DMS79 treated with DMSO at 0.1 percent for 48 hours (cell line): ENCODE measurements around the gene TRIP6.
"Not testable (repeated sequence)": the region's sequence is repeated elsewhere in the genome, so short reads cannot be mapped to it uniquely, and the experiment has no call there.

Source experiments
- DNase-seq: peaks from one replicate; lab custom pipeline; 2025; lab: John Stamatoyannopoulos, UW

Gene TRIP6

DNA sequence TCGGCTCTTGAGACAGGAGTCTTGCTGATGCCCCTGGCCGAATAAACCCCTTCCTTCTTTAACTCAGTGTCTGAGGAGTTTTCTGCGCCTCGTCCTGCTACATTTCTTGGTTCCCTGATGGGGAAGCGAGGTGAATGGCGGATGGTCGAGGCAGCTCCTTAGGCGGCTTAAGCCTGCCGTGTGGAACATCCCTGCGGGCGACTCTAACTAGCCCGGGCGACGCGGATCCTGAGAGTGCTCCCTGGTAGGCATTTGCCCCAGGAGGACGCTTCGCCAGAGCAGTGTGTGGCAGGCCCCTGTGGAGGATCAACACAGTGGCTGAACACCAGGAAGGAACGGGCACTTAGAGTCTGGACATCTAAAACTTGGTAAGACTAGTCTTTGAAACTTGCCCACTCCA lies 27.8 kb upstream of the TRIP6 start:
- no peak for DNase-seq

DNA sequence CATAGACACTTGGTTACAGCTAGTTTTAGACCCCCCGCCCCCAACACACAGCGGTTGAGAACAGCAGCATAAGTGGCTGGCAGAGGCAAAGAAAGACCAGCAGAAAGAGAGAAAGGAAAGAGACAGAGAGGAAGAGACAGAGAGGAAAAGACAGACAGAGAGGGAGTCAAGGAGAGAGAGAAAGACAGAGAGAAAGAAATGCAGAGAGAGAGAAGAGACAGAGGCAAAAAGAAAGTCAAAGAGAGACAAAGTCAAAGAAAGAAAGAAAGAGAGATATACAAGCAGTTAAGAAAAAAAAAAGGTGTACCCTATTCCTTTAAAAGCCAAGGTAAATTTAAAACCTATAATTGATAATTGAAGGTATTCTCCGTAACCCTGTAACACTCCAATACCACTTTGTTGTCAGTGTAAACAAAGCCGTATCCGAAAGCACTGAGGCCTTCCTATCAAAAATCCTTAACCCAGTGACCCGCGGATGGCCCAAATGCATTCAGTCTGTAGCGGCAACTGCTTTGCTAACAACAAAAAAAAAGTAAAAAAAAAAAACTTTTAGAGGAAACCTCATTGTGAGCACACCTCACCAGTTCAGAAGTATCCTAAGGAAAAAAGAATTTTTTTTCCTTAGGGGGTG lies 26.6 kb upstream of the TRIP6 start:
- DNase-seq = no peak

DNA sequence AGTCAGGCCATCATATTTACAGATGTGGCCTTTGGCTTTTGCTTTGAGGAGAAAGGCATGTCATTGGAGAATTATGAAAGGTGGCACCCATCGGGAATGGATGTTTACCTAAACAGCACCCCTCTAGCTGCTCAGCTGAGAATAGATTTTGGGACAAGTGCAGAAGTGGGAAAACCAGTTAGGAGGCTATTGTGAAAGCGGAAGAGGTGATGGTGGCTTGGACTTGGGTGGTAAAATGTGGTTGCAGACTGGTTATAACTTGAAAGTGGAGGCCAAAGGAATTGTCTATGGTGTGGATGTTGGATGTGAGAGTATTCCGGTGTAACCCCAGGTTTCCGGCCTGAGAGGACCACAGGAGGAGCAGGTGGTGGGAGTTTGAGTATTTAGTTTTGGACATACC lies 19.8 kb upstream of the TRIP6 start:
- no peak for DNase-seq

DNA sequence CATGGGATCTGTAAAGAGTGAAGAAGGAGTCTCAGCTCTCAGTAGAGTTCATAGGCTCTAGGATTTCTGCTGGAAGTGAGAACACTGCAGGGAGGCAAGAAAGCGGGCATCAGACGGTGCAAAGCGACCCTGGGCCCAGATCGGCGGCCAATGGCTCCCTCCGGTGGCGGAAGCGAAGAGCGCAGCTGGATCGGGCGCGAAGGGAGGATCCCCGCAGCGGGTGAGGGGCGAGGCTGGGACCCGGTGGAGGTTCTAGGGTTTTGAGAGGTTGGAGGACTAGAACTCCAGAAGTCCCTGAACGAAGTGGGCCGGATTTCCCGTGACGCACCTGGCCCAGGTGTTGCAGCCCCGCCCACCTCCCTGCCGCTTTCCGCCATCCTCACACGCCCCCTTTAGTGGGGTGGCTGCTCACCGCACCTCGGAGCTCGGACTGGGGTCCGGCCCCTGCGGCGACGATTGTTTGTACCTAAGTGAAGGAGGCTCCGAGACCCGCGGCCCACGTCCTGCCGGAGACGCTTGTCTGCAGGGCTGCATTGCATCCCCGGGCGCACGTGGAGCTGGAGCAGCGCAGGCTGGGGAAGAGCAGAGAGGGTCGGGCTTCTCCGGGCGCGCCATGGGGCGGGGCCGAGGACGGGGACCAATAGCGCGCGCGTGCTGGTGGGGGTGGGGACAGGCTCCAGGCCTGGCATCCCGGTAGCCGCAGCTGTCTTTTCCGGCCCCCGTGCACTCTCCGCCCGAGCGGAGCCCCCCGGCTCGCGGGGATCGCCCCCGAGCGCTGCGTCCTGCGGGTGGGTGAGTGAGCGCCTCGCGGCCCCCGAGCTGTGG lies 14.9 kb upstream of the TRIP6 start, which contains the start of gene SLC12A9:
SLC12A9 (plus strand) TSS at position 666 of the 825 bp plus-strand sequence. CDS start 1,485 bp downstream, outside the sequence.
- DNase-seq = peak; percentile 85

DNA sequence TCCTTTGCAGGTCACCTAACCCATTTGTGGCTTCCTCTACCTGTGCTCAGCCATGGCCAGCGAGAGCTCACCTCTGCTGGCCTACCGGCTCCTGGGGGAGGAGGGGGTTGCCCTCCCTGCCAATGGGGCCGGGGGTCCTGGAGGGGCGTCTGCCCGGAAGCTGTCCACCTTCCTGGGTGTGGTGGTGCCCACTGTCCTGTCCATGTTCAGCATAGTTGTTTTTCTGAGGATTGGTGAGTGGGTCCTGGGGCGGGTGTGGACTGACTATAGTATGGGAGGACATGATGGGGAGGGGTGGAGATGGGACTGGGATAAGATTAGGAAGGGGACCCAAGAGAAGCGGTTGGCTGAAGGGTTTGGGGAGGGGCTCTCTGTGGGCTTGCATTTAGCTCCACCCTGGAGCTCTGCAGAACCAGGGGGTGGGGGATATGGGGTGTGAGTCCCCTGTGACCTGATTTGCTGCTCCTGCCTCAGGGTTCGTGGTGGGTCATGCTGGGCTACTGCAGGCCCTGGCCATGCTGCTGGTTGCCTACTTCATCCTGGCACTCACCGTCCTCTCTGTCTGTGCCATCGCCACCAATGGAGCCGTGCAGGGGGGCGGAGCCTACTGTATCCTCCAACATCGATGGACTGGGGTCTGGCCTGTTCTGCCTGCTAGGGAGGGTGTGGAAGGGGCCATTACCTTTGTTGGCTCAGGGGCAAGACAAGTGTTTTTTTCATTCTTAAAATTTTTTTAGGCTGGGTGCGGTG lies 12.9 kb upstream of the TRIP6 start:
- no peak for DNase-seq

- DNase-seq = not testable (repeated sequence)
Observed at GRCh38 chr7:100854899-100855298, 12.3 kb upstream of the TRIP6 start.

DNA sequence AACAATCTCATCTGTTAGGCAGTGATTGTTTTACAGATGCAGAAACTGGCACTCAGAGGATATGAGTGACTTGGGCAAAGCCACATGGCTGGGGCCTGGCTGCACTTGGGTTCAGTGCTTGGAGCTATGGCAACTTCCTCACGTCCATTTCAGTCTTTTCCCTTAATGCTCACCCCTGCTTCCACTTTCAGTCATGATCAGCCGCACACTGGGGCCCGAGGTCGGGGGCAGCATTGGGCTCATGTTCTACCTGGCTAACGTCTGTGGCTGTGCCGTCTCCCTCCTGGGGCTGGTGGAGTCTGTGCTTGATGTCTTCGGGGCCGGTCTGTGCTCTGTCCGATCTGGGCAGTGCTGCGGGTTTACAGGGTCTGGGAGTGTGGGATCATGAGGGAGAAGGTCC lies 11.7 kb upstream of the TRIP6 start:
- no peak for DNase-seq

DNA sequence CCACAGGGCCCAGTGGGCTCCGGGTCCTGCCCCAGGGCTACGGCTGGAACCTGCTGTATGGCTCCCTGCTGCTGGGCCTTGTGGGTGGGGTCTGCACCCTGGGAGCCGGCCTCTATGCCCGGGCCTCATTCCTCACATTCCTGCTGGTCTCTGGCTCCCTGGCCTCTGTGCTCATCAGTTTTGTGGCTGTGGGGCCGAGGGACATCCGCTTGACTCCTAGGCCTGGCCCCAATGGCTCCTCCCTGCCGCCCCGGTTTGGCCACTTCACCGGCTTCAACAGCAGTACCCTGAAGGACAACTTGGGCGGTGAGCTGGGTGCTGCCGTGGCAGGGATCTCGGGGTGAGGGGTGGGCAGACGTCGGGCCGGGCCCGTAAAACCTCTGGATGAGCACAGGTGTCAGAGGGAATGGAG lies 10.3 kb upstream of the TRIP6 start:
- DNase-seq = no peak

GRCh38 chr7:100859856-100860255 lies 7.3 kb upstream of the TRIP6 start:
- DNase-seq = no peak

GRCh38 chr7:100860702-100861615 lies 6.2 kb upstream of the TRIP6 start:
- DNase-seq = no peak

DNA sequence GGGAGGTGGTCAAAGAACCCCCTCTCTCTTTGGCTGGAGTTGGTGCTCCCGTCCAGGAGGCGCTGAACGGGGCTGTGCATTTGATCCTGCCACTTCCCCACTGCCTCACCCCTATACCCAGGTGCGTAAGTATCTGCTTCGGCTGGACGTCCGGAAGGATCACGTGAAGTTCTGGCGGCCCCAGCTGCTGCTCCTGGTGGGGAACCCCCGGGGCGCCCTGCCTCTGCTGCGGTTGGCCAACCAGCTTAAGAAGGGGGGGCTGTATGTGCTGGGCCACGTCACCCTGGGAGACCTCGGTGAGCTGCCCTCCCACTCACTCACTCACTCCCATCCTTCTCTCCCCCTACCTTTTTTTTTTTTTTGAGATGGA lies 5.6 kb upstream of the TRIP6 start:
- no peak for DNase-seq

DNA sequence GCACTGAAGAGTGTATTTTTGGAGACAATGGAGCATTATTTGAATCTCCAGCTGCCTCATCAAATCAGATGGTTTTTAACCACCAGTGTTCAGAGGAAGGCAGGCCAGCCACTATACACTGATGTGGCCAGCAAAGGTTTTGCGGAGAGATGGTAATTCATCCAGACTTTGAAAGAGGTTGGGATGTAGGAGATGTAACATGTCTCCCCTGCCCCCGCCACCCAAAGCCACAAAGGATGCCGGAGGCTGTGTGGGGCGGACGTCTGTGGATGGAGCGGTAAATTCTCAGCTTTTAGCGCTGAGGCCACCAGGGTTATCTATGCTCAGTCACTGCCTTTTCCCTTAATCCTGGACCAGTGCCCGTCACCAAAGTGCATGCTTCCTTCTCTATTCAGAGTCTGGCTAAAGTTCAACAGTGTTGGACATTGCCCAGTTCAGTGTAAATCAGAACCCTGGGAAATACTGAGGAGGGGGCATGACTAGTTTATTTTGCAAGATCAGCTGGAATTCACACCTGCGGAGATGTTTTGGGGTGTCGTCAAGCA lies 3.7 kb upstream of the TRIP6 start:
- no peak for DNase-seq

- DNase-seq = no peak
Observed at GRCh38 chr7:100864263-100864845, 2.8 kb upstream of the TRIP6 start.

DNA sequence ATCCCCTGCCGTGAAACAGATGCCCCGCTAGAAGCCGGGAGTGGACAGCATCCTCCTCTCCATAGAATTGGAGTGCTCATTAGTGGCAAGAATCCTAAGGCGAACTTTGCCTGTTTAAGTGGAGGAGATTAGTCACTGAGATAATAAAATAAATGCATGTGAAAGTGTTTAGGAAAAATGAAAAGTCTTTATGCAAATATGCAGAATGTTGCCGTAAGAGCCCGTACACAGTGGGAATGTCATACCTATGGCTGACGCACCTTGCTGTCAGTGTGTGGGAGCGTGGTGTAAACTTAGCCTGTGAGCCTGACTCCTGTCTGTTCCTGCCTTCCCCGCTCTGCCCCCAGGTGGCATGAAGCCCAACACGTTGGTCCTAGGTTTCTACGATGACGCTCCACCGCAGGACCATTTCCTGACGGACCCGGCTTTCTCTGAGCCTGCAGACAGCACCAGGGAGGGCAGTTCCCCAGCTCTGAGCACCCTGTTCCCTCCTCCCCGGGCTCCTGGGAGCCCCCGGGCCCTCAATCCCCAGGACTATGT lies 1.7 kb upstream of the TRIP6 start:
- DNase-seq = no peak

DNA sequence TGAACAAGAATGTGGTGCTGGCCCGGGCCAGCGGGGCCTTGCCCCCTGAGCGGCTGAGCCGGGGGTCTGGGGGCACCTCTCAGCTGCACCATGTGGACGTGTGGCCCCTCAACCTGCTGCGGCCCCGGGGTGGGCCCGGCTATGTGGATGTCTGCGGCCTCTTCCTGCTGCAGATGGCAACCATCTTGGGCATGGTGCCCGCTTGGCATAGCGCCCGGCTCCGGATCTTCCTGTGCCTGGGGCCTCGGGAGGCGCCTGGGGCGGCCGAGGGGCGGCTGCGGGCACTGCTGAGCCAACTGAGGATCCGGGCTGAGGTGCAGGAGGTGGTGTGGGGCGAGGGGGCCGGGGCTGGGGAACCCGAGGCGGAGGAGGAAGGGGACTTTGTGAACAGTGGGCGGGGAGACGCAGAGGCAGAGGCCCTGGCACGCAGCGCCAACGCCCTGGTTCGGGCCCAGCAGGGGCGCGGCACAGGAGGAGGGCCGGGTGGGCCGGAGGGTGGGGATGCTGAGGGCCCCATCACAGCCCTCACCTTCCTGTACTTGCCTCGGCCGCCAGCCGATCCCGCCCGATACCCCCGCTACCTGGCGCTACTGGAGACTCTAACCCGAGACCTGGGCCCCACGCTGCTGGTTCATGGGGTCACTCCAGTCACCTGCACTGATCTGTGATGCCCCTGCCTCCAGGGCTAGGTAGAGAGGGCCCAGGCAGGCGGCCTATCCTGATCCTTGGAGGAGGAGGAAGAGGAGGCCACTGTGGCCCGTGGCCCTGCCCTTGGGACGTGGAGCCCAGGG lies 1.1 kb upstream of the TRIP6 start:
- no peak for DNase-seq

DNA sequence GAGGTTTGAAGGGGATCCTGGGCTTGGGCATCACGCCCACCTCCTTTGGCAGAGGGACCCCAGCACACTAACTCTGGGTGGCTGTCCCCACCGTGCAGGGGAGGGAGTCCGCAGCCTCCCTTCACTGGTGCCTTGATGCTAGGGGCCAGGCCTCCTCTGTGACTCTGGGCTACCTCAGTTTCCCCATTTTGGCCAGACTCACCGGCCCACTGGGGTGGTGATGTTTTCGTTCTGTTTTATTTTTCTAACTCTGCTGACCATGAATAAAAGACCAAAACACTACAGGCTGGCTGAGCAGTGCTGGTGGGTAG lies 503 bp upstream of the TRIP6 start:
- no peak for DNase-seq

DNA sequence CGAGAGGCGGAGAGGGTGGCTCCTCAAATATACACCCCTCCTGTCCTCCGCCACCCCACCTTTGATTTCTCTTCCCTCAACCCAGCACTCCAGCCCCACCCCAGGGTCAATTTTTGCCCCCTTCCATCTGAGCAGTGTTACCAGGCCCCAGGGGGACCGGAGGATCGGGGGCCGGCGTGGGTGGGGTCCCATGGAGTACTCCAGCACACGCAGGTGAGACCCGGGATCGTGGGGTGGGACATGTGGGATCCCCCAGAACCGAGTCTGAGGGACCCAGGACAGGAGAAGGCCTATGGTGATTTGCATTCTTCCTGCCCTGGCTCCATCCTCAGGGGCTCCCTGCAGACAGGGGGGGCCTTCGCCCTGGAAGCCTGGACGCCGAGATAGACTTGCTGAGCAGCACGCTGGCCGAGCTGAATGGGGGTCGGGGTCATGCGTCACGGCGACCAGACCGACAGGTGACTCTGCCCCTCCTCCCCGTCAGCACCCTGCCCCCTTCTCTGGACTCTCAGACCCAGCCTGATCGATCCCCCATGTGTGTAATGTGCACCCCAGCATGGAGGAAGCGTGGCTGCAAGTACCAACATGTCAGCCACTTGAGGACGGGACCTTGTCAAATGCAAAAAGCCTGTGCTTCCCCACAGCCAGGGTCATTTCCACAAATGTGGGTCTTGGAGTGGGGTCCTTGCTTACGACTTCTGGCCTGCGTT lies 744 bp downstream of the TRIP6 start:
- DNase-seq = peak; percentile 58

GRCh38 chr7:100873599-100874299 lies 6.6 kb downstream of the TRIP6 start:
- DNase-seq = no peak

GRCh38 chr7:100874300-100874576 lies 7.1 kb downstream of the TRIP6 start:
- no peak for DNase-seq
